SH-SY5Y (cell line): ENCODE measurements around the gene CEP104.

Experiments used
- GATA2 ChIP-seq: IDR thresholded peaks from 2 replicates; pipeline ENCODE4 v1.6.1; 2011; ENCODE audit warnings: mild to moderate bottlenecking, low read depth, low read length
- GATA3 ChIP-seq: IDR thresholded peaks from 2 replicates; pipeline ENCODE4 v1.6.1; 2011; ENCODE audit warnings: low read depth, mild to moderate bottlenecking, low read length, moderate library complexity

DNA sequence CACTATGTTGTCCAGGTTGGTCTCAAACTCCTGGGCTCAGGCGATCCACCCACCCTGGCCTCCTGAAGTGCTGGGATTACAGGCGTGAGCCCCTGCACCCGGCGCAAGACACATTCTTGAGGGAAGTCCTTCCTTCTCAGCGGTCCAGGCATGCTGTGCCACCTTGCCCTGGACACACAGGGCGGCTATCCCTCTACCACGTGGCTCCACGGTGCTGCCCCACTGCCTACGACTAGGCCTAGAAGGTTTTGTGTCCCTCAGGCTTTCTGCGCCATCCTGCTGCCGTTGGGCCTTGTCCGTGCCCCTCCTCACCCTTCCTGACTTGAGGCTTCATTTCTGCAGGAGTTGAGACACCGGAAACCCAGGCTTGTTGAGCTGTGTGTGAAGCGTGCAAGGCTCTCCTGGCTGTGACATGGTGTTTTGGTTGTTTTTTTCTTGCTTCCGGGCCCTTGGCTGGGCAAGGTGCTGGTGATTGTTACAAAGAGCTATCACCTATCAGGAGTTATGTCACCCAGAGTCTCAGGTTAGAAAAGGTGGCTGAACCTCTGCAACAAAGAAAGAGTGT is 29.2 kb upstream of the CEP104 start:
- TF ChIP-seq GATA3 = no peak
- TF ChIP-seq GATA2 = no peak
